CD4-positive, alpha-beta T cell treated with Interleukin-1 beta for 1 hour (primary cell): ENCODE data around the gene NTN4.
"Not testable (repeated sequence)": the region's sequence is repeated elsewhere in the genome, so short reads cannot be mapped to it uniquely, and the experiment has no call there.

Source experiments
- DNase-seq, 2 donors: peaks; one replicate each; pipeline ENCODE4 v3.0.0-alpha.2; 2020 to 2022

The NTN4 gene

DNA sequence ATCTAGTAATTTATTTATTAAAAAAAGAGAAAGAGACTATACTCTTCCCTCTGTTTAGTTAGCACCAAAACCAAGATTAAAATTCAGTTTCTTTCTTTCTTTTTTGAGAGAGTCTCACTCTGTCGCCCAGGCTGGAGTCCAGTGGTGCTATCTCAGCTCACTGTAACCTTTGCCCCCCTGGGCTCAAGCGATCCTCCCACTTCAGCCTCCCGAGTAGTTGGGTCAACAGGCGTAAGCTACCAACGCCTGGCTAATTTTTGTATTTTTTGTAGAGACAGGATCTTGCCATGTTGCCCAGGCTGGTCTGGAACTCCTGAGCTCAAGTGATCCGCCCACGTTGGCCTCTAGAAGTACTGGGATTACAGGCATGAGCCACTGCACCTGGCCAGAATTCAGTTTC, 174.1 kb downstream of the NTN4 start:
- not testable (repeated sequence) for DNase-seq

DNA sequence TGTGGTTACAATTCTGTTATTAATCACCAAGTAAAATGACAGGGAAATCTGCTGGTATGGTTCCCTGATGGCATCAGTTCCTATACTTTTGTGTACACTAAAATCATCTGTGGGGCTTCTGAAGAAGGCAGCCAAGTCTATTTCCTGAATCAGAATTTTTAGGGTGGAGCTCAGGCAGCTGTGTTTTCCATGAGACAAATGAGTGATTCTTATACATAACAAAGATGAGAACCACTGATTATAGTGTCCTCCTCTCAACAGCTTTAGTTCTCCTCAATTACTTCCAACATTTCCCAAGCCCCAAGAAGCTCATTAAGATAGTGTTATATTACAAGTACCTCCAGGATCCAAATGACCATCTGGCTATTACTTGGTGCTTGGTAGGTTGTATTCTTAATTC, 174.8 kb downstream of the NTN4 start:
- no peak for DNase-seq

DNA sequence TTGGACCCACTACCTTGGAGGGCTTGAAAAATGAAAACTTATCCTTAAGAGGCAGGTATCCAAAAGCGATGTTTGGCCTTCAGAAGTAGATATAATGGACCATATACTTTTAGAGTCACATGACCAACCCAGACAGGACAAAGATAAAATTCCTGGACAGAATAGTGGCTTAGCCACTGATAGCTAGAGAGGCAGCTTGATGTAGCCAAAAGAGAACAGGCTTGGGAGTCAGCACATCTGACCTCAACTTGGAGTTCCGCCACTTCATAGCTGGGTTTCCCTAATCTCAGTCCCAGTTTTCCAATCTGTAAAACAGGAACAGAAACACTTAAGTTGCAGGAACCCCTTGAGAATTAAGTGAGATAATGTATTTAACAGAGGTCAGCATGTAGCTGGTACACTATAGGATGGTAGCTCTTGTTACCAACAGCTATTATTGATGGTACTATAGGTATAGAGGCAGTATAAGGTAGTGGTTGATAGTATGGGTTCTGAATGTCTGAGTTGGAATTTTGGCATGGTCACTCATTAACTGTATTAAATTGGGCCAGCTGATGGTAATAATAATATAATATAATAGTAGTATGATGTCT, 176.1 kb downstream of the NTN4 start:
- DNase-seq, result no peak

DNA sequence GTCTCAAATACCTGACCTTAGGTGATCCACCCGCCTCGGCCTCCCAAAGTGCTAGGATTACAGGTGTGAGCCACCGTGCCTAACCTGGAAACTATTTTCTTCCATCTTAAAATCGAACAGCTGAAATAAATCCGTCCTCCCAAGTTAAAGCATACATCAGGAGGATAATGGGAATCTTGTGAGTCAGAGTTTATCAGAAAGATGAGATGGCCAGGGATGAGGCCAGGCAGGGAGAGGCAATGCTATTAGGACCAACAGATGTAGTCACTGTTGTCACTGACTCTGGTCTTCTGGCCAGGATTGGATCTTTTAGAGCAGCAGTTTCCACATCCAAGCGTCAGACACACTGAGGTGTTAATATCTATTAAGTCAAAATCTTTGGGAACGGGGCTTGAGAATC, 177.5 kb downstream of the NTN4 start:
- DNase-seq, result no peak

DNA sequence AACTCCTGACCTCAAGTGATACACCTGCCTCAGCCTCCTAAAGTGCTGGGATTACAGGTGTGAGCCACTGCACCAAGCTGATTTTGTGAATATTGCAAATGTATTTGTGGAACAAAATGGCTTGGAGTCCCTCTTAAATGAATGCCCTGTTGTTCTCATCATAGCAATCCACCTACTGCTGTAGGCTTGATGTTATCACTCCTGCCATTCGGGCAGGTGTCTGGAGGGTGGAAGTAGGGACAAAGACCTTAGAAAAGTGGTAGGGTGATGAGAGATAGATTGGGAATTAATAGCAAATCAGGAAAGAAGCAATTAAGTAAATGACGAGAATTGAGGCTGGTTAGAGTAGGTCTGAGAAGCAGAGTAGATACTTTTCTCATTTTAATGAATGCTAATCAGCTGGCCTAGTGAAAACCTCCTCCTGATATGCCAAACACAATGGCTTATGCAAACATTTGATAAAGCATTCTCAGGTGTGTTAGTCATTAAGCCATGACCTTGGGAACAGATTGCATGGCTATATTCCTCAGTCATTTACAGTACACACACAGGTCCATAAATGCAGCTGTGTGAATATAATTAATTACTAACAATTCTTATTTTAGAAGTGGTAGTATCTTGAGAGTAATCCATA, 178.8 kb downstream of the NTN4 start:
- DNase-seq, result no peak

DNA sequence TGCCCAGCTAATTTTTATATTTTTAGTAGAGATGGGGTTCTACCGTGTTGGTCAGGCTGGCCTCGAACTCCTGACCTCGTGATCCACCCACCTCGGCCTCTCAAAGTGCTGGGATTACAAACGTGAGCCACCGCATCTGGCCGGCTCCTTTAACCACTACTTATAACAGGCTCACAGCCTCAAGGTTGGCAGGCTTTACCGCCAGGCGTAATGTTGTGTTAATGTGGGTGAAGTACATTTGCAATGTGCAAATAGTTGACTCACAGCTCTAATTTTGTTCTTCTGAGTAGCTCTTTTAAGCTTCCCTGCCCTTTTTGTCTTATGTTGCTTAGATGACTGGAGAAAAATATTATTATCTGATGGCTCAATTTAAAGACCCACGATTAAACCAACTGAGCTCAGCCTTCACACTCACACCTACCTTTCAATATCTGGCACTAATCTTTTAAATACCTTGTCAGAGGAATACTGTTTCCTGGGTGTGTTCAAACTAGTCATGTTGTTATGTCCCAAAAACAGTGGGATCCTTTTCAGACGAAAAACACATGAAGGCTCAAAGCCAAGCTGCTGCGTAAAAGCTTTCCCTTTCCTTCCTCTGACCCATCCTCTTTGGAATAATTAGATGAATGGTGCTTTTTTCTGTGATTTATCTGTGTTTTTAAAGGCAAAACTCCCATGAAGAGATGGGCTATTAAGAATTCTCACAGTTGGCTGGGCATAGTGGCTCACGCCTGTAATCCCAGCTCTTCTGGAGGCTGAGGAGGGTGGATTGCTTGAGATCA, 182.1 kb downstream of the NTN4 start:
- no peak for DNase-seq
